Activated naive CD8-positive, alpha-beta T cell treated with anti-CD3 and anti-CD28 coated beads, Interleukin-2, amount 10 ng/mL, durations not matched to agents 7 days and 5 days (primary cell): ENCODE data around the gene IGFBPL1. TPM values are rescaled to one million over a fixed set of nuclear protein-coding genes. Genes with fewer than 3 reads are reported as not detected.
"Not testable (repeated sequence)": the region's sequence is repeated elsewhere in the genome, so short reads cannot be mapped to it uniquely, and the experiment has no call there.

Source experiments
- ATAC-seq: fragments of 150-1000 bp; cut with Tn5 transposase; one replicate; pipeline ENCODE4 v1.10.0; 2021; ENCODE audit warnings: low read depth, moderate library complexity
- POLR2A ChIA-PET: fragments of 350-600 bp; sonication (Branson Sonifier 250); formaldehyde crosslinking; loops from one replicate; lab custom pipeline; 2021; ENCODE audit warnings: antibody characterized with exemption; lab: Charles Lee
- DNase-seq: peaks from one replicate; pipeline ENCODE4 v3.0.0; 2021
- H3K27ac Mint-ChIP-seq: one replicate; pipeline ENCODE4 v1.8.0; 2022; ENCODE audit warnings: mild to moderate bottlenecking, mixed read lengths
- H3K27me3 Mint-ChIP-seq: one replicate; pipeline ENCODE4 v1.8.0; 2022; ENCODE audit warnings: mild to moderate bottlenecking, moderate library complexity, mixed read lengths
- H3K36me3 Mint-ChIP-seq: one replicate; pipeline ENCODE4 v1.8.0; 2021; ENCODE audit warnings: mild to moderate bottlenecking, mixed read lengths
- H3K4me1 Mint-ChIP-seq: one replicate; pipeline ENCODE4 v1.8.0; 2021; ENCODE audit warnings: mixed read lengths
- H3K4me3 Mint-ChIP-seq: one replicate; pipeline ENCODE4 v1.8.0; 2022; ENCODE audit warnings: mild to moderate bottlenecking, moderate library complexity, mixed read lengths
- H3K9me3 Mint-ChIP-seq: one replicate; pipeline ENCODE4 v1.8.0; 2021; ENCODE audit warnings: mixed read lengths
- total RNA-seq, 2 experiments: library from RNA; stranded (reverse); gene quantifications; one replicate each; pipeline ENCODE4 v1.2.3, GENCODE V29; 2021

IGFBPL1 gene
- total RNA-seq, 2 experiments from 2014 or later = not detected

GRCh38 chr9:38387751-38388150, 36.5 kb downstream of the IGFBPL1 start:
- DNase-seq = no peak
- H3K4me3 Mint-ChIP-seq = no peak overlapping the region
- H3K36me3 Mint-ChIP-seq = no peaks in the 10 kb centered on the region
- POLR2A ChIA-PET = no interaction called here
- peaks cover 9% of the 10 kb centered on the region for H3K27me3 Mint-ChIP-seq
- no peak for ATAC-seq
- H3K4me1 Mint-ChIP-seq = peaks cover 4% of the 10 kb centered on the region
- no peak overlapping the region for H3K27ac Mint-ChIP-seq
- no peaks in the 10 kb centered on the region for H3K9me3 Mint-ChIP-seq

GRCh38 chr9:38387066-38387465, 37.2 kb downstream of the IGFBPL1 start:
- no peak for ATAC-seq
- Mint-ChIP-seq H3K36me3 (no peaks in the 10 kb centered on the region), H3K27ac (no peak overlapping the region)

GRCh38 chr9:38386319-38386895, 37.8 kb downstream of the IGFBPL1 start:
- ATAC-seq (no peak), DNase-seq (no peak)
- H3K36me3 Mint-ChIP-seq = no peaks in the 10 kb centered on the region
- POLR2A ChIA-PET = interaction anchor here (0.6 kb wide), 1 partner anchor 12 kb away, joined by 4 read pairs; no protein-coding TSS in a partner anchor
- H3K27me3 Mint-ChIP-seq = peaks cover 9% of the 10 kb centered on the region
- H3K4me1 Mint-ChIP-seq = no peaks in the 10 kb centered on the region
- H3K4me3 Mint-ChIP-seq = no peak overlapping the region
- no peak overlapping the region for H3K27ac Mint-ChIP-seq
- no peaks in the 10 kb centered on the region for H3K9me3 Mint-ChIP-seq

More at GRCh38 chr9:38387066-38387465, 37.2 kb downstream of the IGFBPL1 start:
- no peak for DNase-seq
- Mint-ChIP-seq H3K4me1 (peaks cover 2% of the 10 kb centered on the region), H3K27me3 (peaks cover 9% of the 10 kb centered on the region), H3K4me3 (no peak overlapping the region), H3K9me3 (no peaks in the 10 kb centered on the region)
- POLR2A ChIA-PET = interaction anchor here (0.6 kb wide), 1 partner anchor 13 kb away, joined by 4 read pairs; no protein-coding TSS in a partner anchor

GRCh38 chr9:38385896-38386295, 38.4 kb downstream of the IGFBPL1 start:
- no peak for ATAC-seq
- Mint-ChIP-seq H3K27ac (no peak overlapping the region), H3K4me1 (no peaks in the 10 kb centered on the region), H3K9me3 (no peaks in the 10 kb centered on the region), H3K4me3 (no peak overlapping the region), H3K27me3 (peaks cover 6% of the 10 kb centered on the region), H3K36me3 (no peaks in the 10 kb centered on the region)
- POLR2A ChIA-PET = no interaction called here
- no peak for DNase-seq

DNA sequence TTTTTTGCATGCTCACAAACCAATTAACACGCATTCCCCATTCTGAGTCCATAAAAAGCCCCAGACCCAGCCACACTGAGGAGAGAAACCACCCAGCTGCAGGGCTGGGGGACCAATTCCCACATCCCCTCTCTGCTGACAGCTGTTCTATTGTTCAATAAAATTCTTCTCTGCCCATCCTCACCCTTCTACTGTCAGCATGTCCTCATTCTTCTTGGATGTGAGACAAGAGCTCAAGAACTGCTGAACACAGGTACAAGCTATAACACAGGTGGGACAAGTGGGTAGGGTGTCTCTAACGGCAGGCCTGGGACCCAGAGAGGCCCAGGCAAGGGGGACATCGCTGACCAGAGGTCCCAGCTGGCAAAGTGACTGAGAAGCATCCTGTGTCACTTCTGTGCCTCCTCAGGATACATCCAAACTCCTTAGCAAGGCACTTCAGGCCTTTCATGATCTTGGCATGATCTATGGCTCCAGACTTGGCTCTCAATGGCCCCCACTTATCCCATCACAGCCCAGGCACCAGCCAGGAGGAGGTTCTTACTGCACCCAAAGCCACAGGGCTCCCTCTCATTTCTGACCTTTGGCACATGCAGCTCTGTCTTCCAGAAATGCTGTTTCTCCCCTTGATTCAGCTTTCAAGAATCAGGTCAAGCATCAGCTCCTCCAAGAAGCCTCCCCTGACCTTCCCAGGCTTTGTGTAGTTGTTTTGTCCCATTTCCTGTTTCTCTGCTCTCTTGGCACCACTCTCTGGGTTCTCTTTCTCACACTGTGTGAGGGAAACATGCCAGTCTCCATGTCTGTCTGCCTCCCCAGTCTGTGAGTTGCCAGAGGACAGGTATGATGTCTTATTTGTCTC, 39.0 kb downstream of the IGFBPL1 start:
- Mint-ChIP-seq H3K27me3 (peaks cover 5% of the 10 kb centered on the region), H3K4me3 (no peak overlapping the region), H3K4me1 (no peaks in the 10 kb centered on the region), H3K36me3 (no peaks in the 10 kb centered on the region), H3K9me3 (no peaks in the 10 kb centered on the region), H3K27ac (no peak overlapping the region)
- POLR2A ChIA-PET = no interaction called here
- DNase-seq = no peak
- no peak for ATAC-seq

DNA sequence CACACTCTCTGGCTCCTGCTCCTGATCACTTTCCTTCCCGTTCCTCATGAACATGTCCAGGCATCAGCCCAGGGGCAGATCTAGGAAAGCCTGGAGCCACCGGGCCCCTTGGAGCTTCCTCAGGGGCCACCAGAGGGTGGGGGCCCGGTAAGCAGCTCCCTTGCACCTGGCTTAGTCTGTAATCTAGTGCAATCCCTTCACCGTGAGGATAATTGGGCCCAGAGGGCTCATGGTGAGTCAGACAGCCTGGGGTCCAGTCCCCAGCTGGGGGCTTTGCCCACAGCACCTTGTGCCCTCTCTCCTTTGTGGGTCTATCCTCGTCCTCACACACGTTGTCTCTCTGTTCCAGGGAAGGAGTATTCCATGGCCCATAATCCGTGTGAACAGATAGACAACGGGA, 42.1 kb downstream of the IGFBPL1 start:
- ATAC-seq (no peak), DNase-seq (no peak)
- POLR2A ChIA-PET = no interaction called here
- no peaks in the 10 kb centered on the region for H3K4me1 Mint-ChIP-seq
- H3K27ac Mint-ChIP-seq = no peak overlapping the region
- no peak overlapping the region for H3K4me3 Mint-ChIP-seq
- no peaks in the 10 kb centered on the region for H3K36me3 Mint-ChIP-seq
- H3K9me3 Mint-ChIP-seq = no peaks in the 10 kb centered on the region
- no peaks in the 10 kb centered on the region for H3K27me3 Mint-ChIP-seq

- Mint-ChIP-seq H3K27me3 (peaks cover 2% of the 10 kb centered on the region), H3K4me3 (no peak overlapping the region), H3K27ac (no peak overlapping the region), H3K9me3 (no peaks in the 10 kb centered on the region), H3K4me1 (no peaks in the 10 kb centered on the region), H3K36me3 (no peaks in the 10 kb centered on the region)
- ATAC-seq = no peak
- no peak for DNase-seq
- POLR2A ChIA-PET = no interaction called here
These were observed 43.3 kb downstream of the IGFBPL1 start for GRCh38 chr9:38380872-38381534.

GRCh38 chr9:38380230-38380871, 43.9 kb downstream of the IGFBPL1 start:
- no peak for ATAC-seq
- H3K9me3 Mint-ChIP-seq = no peaks in the 10 kb centered on the region
- POLR2A ChIA-PET = no interaction called here
- H3K4me1 Mint-ChIP-seq = no peaks in the 10 kb centered on the region
- no peak overlapping the region for H3K27ac Mint-ChIP-seq
- H3K27me3 Mint-ChIP-seq = peaks cover 6% of the 10 kb centered on the region
- no peak overlapping the region for H3K4me3 Mint-ChIP-seq
- no peaks in the 10 kb centered on the region for H3K36me3 Mint-ChIP-seq
- no peak for DNase-seq

- H3K27me3 Mint-ChIP-seq, H3K9me3 Mint-ChIP-seq, H3K4me1 Mint-ChIP-seq, POLR2A ChIA-PET, H3K27ac Mint-ChIP-seq, H3K36me3 Mint-ChIP-seq, DNase-seq, H3K4me3 Mint-ChIP-seq, ATAC-seq: not testable (repeated sequence)
These were observed 46.7 kb downstream of the IGFBPL1 start for GRCh38 chr9:38377336-38378083.

DNA sequence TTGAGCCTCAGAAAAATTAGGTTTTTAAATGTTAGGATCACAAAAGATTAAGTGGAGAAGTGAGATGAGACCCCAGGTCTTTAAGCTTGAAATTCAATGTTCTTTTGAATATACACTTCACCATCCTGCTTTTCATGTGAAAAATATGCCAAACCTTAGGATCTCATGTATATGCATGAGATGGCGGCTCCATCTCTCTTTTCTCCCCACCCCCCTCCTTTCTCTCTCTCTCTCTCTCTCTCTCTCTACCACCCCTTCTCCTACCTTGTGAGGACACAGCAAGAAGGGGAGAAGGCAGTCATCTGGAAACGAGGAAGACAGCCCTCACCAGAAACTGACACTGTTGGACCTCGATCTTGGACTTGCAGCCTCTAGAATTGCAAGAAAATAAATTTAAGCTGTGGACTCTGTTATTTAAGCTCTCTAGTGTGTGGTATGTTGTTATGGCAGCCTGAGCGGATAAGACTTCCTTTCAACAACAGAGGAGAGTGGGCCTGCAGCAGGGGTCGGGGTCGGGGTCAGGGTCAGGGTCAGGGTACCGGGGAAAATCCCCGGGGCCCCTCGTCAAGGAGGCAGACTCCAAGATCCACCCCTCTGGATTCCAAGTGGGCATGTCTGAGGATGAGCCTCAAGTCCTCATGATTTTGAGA, 48.1 kb downstream of the IGFBPL1 start:
- no peaks in the 10 kb centered on the region for H3K4me1 Mint-ChIP-seq
- H3K27me3 Mint-ChIP-seq = peaks cover 6% of the 10 kb centered on the region
- no peak for ATAC-seq
- H3K27ac Mint-ChIP-seq = no peak overlapping the region
- no peak overlapping the region for H3K4me3 Mint-ChIP-seq
- no peaks in the 10 kb centered on the region for H3K36me3 Mint-ChIP-seq
- no peak for DNase-seq
- H3K9me3 Mint-ChIP-seq = no peaks in the 10 kb centered on the region
- POLR2A ChIA-PET = no interaction called here

GRCh38 chr9:38375572-38375963, 48.7 kb downstream of the IGFBPL1 start:
- no peak overlapping the region for H3K27ac Mint-ChIP-seq
- ATAC-seq = no peak

DNA sequence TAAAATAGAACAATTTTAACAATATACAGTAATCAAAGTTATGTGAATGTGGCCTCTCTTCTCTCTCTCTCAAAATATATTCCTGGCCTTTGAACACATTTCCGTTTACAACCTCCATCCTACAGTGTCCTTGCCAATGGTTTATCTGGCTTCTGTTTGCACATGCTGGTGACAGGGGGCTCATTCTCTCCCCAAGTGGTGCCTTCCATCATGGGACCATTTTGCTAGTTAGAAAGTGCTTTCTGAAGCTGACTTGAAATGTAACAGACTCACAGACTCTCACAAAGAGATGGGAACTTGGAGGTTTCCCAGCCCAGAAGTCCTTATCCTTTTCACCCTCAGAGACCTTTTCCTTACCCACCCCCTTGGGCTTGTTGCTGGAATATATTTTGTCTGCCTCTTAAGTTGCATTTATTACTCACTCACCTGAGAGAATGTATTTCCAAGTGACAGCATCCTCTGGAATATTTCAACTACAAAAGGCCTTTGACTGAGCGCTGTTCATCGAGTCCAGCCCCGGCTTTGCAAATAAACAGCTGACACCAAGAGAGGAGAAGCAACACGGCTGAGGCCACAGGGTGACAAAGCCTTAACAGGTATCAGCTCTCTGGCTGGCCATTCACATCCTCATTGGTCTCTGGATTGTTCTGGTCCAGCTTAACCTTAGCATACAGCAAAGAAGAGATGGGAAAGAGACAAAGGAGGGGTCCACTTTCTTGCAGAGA, 49.2 kb downstream of the IGFBPL1 start:
- Mint-ChIP-seq H3K9me3 (no peaks in the 10 kb centered on the region), H3K4me3 (no peak overlapping the region), H3K27ac (no peak overlapping the region), H3K36me3 (no peaks in the 10 kb centered on the region), H3K27me3 (peaks cover 6% of the 10 kb centered on the region), H3K4me1 (no peaks in the 10 kb centered on the region)
- DNase-seq = no peak
- no peak for ATAC-seq
- POLR2A ChIA-PET = interaction anchor here (0.6 kb wide), 1 partner anchor 12 kb away, joined by 4 read pairs; no protein-coding TSS in a partner anchor

More at GRCh38 chr9:38375572-38375963, 48.7 kb downstream of the IGFBPL1 start:
- Mint-ChIP-seq H3K4me1 (no peaks in the 10 kb centered on the region), H3K4me3 (no peak overlapping the region), H3K27me3 (peaks cover 6% of the 10 kb centered on the region), H3K36me3 (no peaks in the 10 kb centered on the region), H3K9me3 (no peaks in the 10 kb centered on the region)
- DNase-seq = no peak
- POLR2A ChIA-PET = no interaction called here
